Measurements from ENCODE around the gene ITPR2. TPM values are rescaled to one million over a fixed set of nuclear protein-coding genes. Genes with fewer than 3 reads are reported as not detected.

The ITPR2 gene
- total RNA-seq, 3 donors from 2014 or later (not counting 1 experiment from before 2014, with no cell fraction given), result 59.1 to 70.7 (median 68.2) TPM

DNA sequence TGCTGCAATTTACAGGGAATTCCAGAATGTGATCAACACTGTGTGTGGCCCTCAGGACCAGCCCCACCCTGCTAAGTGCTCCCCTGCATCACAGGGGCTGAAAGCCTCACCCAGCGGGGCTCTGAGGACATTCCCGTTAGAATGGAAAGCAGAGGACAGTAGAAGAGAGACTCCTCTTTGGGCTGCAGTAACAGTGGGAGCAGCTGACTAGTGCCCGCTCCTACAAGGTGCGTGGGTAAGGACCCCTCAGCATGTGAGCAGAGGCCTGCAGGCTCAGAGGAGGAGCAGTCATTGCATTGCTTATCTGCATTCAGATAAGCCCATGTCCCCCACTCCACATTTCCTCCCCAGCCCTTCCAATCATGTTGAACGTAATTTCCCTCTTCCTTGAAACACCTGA is 120.1 kb downstream of the ITPR2 start:
- no peak overlapping the region for H3K27ac ChIP-seq (ENCODE audit: low read length)
- no peaks in the 10 kb centered on the region for H3K27me3 ChIP-seq (ENCODE audit: control insufficient read depth, insufficient read depth, low read length)
- Mint-ChIP-seq H3K27ac (no peak overlapping the region), H3K9me3 (peaks cover 0 to 2% of the 10 kb centered on the region in 2 donors), H3K4me3 (no peak overlapping the region), H3K36me3 (peaks cover 21% of the 10 kb centered on the region), H3K27me3 (ENCODE audit: low read depth in 2 of 2) (no peaks in the 10 kb centered on the region), H3K4me1 (no peaks in the 10 kb centered on the region)
- no peak for ATAC-seq
- TF ChIP-seq, protein P1, sequence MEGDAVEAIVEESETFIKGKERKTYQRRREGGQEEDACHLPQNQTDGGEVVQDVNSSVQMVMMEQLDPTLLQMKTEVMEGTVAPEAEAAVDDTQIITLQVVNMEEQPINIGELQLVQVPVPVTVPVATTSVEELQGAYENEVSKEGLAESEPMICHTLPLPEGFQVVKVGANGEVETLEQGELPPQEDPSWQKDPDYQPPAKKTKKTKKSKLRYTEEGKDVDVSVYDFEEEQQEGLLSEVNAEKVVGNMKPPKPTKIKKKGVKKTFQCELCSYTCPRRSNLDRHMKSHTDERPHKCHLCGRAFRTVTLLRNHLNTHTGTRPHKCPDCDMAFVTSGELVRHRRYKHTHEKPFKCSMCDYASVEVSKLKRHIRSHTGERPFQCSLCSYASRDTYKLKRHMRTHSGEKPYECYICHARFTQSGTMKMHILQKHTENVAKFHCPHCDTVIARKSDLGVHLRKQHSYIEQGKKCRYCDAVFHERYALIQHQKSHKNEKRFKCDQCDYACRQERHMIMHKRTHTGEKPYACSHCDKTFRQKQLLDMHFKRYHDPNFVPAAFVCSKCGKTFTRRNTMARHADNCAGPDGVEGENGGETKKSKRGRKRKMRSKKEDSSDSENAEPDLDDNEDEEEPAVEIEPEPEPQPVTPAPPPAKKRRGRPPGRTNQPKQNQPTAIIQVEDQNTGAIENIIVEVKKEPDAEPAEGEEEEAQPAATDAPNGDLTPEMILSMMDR (IDR thresholded peaks at IDR 0.05), result no peak
- peaks cover 22% of the 10 kb centered on the region for H3K36me3 ChIP-seq (ENCODE audit: control insufficient read depth, insufficient read depth, low read length)
- no peaks in the 10 kb centered on the region for H3K4me1 ChIP-seq (ENCODE audit: control insufficient read depth, insufficient read depth, low read length)
- DNase-seq, result no peak
- WGBS (ENCODE audit: insufficient coverage), result 59% methylated on average over 5 of the region's 5 CpGs
- no peaks in the 10 kb centered on the region for H3K9me3 ChIP-seq (ENCODE audit: control insufficient read depth, insufficient read depth, low read length)
- H3K4me3 ChIP-seq (ENCODE audit: low read length), result no peak overlapping the region
- intact Hi-C loops (cut with micrococcal nuclease), result no loop called here

DNA sequence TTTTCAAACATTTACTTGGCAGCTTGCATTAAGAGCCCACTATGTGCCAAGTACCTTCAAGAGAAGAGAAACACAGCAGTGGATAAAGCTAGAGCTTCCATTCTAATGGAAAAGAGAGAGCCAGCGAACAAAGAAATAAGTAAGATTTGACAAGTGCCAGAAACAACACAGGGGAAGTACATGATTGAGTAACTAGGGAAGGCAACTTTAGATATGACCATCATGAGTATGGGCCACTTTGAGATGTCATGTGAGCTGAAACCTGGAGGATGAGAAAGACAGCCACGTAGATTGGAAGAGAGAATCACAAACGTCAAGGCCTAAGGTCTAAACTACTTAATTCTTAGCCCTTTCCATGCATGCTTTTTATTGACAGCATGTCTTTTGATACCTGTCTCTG is 121.4 kb downstream of the ITPR2 start:
- DNase-seq (no peak), ATAC-seq (no peak)
- TF ChIP-seq, protein P1 (IDR thresholded peaks at IDR 0.05), result no peak
- 91% methylated on average over 3 of the region's 3 CpGs for WGBS (ENCODE audit: insufficient coverage)
- H3K9me3 Mint-ChIP-seq, result peaks cover 0 to 2% of the 10 kb centered on the region in 2 donors
- H3K4me3 ChIP-seq (ENCODE audit: low read length), result no peak overlapping the region
- no peaks in the 10 kb centered on the region for H3K4me1 Mint-ChIP-seq
- H3K9me3 ChIP-seq (ENCODE audit: control insufficient read depth, insufficient read depth, low read length), result no peaks in the 10 kb centered on the region
- no peak overlapping the region for H3K27ac Mint-ChIP-seq
- H3K27me3 ChIP-seq (ENCODE audit: control insufficient read depth, insufficient read depth, low read length), result no peaks in the 10 kb centered on the region
- H3K4me3 Mint-ChIP-seq, result no peak overlapping the region
- no peak overlapping the region for H3K27ac ChIP-seq (ENCODE audit: low read length)
- peaks cover 23% of the 10 kb centered on the region for H3K36me3 Mint-ChIP-seq
- no peaks in the 10 kb centered on the region for H3K27me3 Mint-ChIP-seq (ENCODE audit: low read depth in 2 of 2)
- H3K36me3 ChIP-seq (ENCODE audit: control insufficient read depth, insufficient read depth, low read length), result peaks cover 22% of the 10 kb centered on the region
- H3K4me1 ChIP-seq (ENCODE audit: control insufficient read depth, insufficient read depth, low read length), result no peaks in the 10 kb centered on the region
- intact Hi-C loops (cut with micrococcal nuclease), result no loop called here

DNA sequence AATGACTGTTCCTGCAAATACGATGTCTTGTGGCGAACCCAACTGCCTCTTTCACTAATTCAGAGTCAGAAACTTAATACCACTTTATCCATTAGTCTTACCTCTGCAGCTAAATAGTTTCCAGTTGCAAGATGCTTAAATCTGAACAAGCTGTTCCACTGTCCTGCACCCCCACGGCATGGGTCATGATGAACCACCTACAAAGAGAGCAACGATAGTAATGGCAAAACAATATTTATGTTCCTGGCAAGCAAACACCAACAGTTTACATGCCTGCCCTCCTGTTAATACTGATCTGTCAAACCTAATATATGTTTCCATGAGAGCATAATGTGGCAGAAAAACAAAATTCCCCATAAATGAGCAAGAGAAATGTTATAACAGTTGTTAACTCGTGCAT is 121.9 kb downstream of the ITPR2 start:
- WGBS (ENCODE audit: insufficient coverage), result 94% methylated on average over 5 of the region's 5 CpGs
- no peaks in the 10 kb centered on the region for H3K4me1 Mint-ChIP-seq
- no peak overlapping the region for H3K4me3 Mint-ChIP-seq

DNA sequence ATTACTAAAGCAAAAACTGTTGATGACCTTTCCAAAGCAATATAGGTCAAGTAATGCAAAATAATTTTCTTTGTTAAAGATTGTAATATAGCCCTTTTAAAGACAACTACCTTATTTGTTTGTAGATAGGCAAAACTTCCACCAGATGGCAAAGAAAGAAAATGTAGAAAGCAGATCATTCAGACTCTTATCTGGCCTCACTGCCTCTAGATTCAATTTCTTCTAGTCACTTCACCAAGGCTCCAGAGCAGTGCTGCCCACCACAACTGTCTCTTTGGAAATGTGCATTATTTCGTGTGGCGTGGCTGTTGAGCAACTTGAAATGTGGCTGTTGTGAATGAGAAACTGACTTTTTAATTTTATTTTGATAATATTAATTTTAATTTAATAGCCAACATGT is 127.1 kb downstream of the ITPR2 start:
- WGBS (ENCODE audit: insufficient coverage), result no CpG with 5 or more reads among the region's 2 CpGs
- Histone ChIP-seq H3K4me1 (ENCODE audit: control insufficient read depth, insufficient read depth, low read length) (no peaks in the 10 kb centered on the region), H3K4me3 (ENCODE audit: low read length) (no peak overlapping the region), H3K36me3 (ENCODE audit: control insufficient read depth, insufficient read depth, low read length) (peaks cover 12% of the 10 kb centered on the region), H3K27ac (ENCODE audit: low read length) (no peak overlapping the region), H3K9me3 (ENCODE audit: control insufficient read depth, insufficient read depth, low read length) (no peaks in the 10 kb centered on the region), H3K27me3 (ENCODE audit: control insufficient read depth, insufficient read depth, low read length) (no peaks in the 10 kb centered on the region)
- no peaks in the 10 kb centered on the region for H3K27me3 Mint-ChIP-seq (ENCODE audit: low read depth in 2 of 2)
- TF ChIP-seq, protein P1 (IDR thresholded peaks at IDR 0.05), result no peak
- no peak for DNase-seq
- peaks cover 0 to 2% of the 10 kb centered on the region in 2 donors for H3K9me3 Mint-ChIP-seq
- H3K27ac Mint-ChIP-seq, result no peak overlapping the region
- intact Hi-C loops (cut with micrococcal nuclease), result no loop called here
- H3K4me1 Mint-ChIP-seq, result no peaks in the 10 kb centered on the region
- peaks cover 9% of the 10 kb centered on the region for H3K36me3 Mint-ChIP-seq
- no peak overlapping the region for H3K4me3 Mint-ChIP-seq
- no peak for ATAC-seq

More for the DNA sequence above, 121.9 kb downstream of the ITPR2 start:
- Histone ChIP-seq H3K4me3 (ENCODE audit: low read length) (no peak overlapping the region), H3K36me3 (ENCODE audit: control insufficient read depth, insufficient read depth, low read length) (peaks cover 22% of the 10 kb centered on the region), H3K9me3 (ENCODE audit: control insufficient read depth, insufficient read depth, low read length) (no peaks in the 10 kb centered on the region), H3K27ac (ENCODE audit: low read length) (no peak overlapping the region), H3K27me3 (ENCODE audit: control insufficient read depth, insufficient read depth, low read length) (no peaks in the 10 kb centered on the region), H3K4me1 (ENCODE audit: control insufficient read depth, insufficient read depth, low read length) (no peaks in the 10 kb centered on the region)
- ATAC-seq (no peak), DNase-seq (no peak)
- intact Hi-C loops (cut with micrococcal nuclease), result no loop called here
- Mint-ChIP-seq H3K36me3 (peaks cover 23% of the 10 kb centered on the region), H3K27me3 (ENCODE audit: low read depth in 2 of 2) (no peaks in the 10 kb centered on the region), H3K9me3 (peaks cover 0 to 2% of the 10 kb centered on the region in 2 donors), H3K27ac (no peak overlapping the region)
- TF ChIP-seq, protein P1 (IDR thresholded peaks at IDR 0.05), result no peak
